K562 (cell line): Measurements from ENCODE around the gene CSTPP1. TPM values are rescaled to one million over a fixed set of nuclear protein-coding genes. Genes with fewer than 3 reads are reported as not detected.
A peak's percentile ranks its signal among the peaks of the same experiment; 100 is the strongest.

Source experiments
- ARNT ChIP-seq, 2 experiments: fragments of 450-650 bp; IDR thresholded peaks; 2 replicates each; pipeline ENCODE4 v1.6.1; 2016; ENCODE audit warnings: mild to moderate bottlenecking in 1 of 2
- CEBPB ChIP-seq: fragments of 450-650 bp; IDR thresholded peaks from 2 replicates; pipeline ENCODE4 v1.6.1; 2016; ENCODE audit warnings: missing genetic modification characterization, missing compliant biosample characterization
- CTBP1 ChIP-seq: fragments of 450-650 bp; IDR thresholded peaks from 2 replicates; pipeline ENCODE4 v1.6.1; 2016; ENCODE audit warnings: borderline replicate concordance
- E4F1 ChIP-seq: fragments of 250-450 bp; sonication (Bioruptor Pico); IDR thresholded peaks from 2 replicates; pipeline ENCODE4 v1.5.0; 2021; ENCODE audit warnings: mild to moderate bottlenecking, borderline replicate concordance
- HBP1 ChIP-seq: fragments of 450-650 bp; formaldehyde crosslinking; IDR thresholded peaks from 2 replicates; pipeline ENCODE4 v1.4.0; 2022; ENCODE audit warnings: missing genetic modification characterization
- KLF10 ChIP-seq: fragments of 250-450 bp; sonication (Bioruptor Pico); IDR thresholded peaks from 2 replicates; pipeline ENCODE4 v1.6.1; 2021; ENCODE audit warnings: matching md5 sums
- MCM2 ChIP-seq: fragments of 450-650 bp; IDR thresholded peaks from 2 replicates; pipeline ENCODE4 v1.6.1; 2017; ENCODE audit warnings: low read depth, mild to moderate bottlenecking
- PRDM10 ChIP-seq: fragments of 450-650 bp; IDR thresholded peaks from 2 replicates; pipeline ENCODE4 v1.6.1; 2018; ENCODE audit not compliant: partially characterized antibody
- TFAM ChIP-seq: fragments of 250-450 bp; sonication (Bioruptor Pico); conservative IDR thresholded peaks from 2 replicates; pipeline ENCODE4 v1.5.0; 2021; ENCODE audit warnings: mild to moderate bottlenecking, moderate library complexity
- ZHX1 ChIP-seq: fragments of 150-350 bp; conservative IDR thresholded peaks from 2 replicates; pipeline ENCODE4 v1.6.1; 2014; ENCODE audit warnings: low read length
- ZNF197 ChIP-seq: fragments of 200-800 bp; sonication (Bioruptor generic); IDR thresholded peaks from 2 replicates; pipeline ENCODE4 v1.6.1; 2016; ENCODE audit warnings: low read depth, missing genetic modification characterization, missing compliant biosample characterization
- ZNF232 ChIP-seq: sonication (generic); formaldehyde crosslinking; IDR thresholded peaks from 2 replicates; pipeline ENCODE4 v1.8.0; 2022; ENCODE audit warnings: mild to moderate bottlenecking, missing genetic modification reagents
- ZNF277 ChIP-seq: fragments of 250-450 bp; sonication (Bioruptor Pico); IDR thresholded peaks from 2 replicates; pipeline ENCODE4 v1.8.0; 2022; ENCODE audit warnings: inconsistent platforms, mild to moderate bottlenecking, moderate library complexity, borderline replicate concordance
- polyA plus RNA-seq, 8 experiments: library from polyadenylated mRNA; depleted of rRNA in 4 of 8; stranded (reverse) in 5 of 8; unstranded in 3 of 8; fragments of >200 nt; fragmentation: Nextera tagmentation in 2 of 8; fragmentation: Illumina TruSeq in 1 of 8; extraction: Ambion mirVana in 2 of 8; extraction: Trizol in 1 of 8; gene quantifications; 2 replicates each; pipeline versions ENCODE4 v1.2.1 to v1.2.3, GENCODE V29; 2011 to 2014; ENCODE audit warnings: inconsistent platforms in 1 of 8, missing spikeins in 1 of 8
- total RNA-seq, 7 experiments: library from RNA; depleted of rRNA in 6 of 7; stranded (reverse); fragments of >200 nt in 6 of 7; fragmentation: Illumina TruSeq in 2 of 7; extraction: Trizol in 2 of 7; gene quantifications; 2 replicates each; pipeline versions ENCODE4 v1.2.1 to v1.2.3, GENCODE V29; 2011 to 2021; ENCODE audit warnings: low replicate concordance in 1 of 7

Gene CSTPP1
- total and polyA plus RNA-seq, 9 of the 15 experiments (the other 6 are each of a cell fraction or from before 2014, with no cell fraction given): 6.5 to 17.8 (median 9.2) TPM

GRCh38 chr11:46889689-46890475 is 46.7 kb upstream of the CSTPP1 start (continued):
- TF ChIP-seq HBP1 (CRISPR knock-in tag): no peak
- no peak for TF ChIP-seq E4F1 (CRISPR knock-in tag)
- no peak for TF ChIP-seq ZNF232 (CRISPR knock-in tag)
- no peak for TF ChIP-seq PRDM10
- no peak for TF ChIP-seq MCM2
- TF ChIP-seq KLF10: no peak
- no peak for TF ChIP-seq TFAM
- TF ChIP-seq ZNF197 (CRISPR knock-in tag): no peak
- no peak for TF ChIP-seq ZHX1
- TF ChIP-seq CTBP1: 0 out of 2 replicates have a peak, but pooled peaks have one; percentile 39
- TF ChIP-seq ARNT (IDR thresholded peaks at IDR 0.05): no peak
- no peak for TF ChIP-seq ZNF277 (CRISPR knock-in tag)
- peak; percentile 77 for TF ChIP-seq CEBPB (tag)
